Measurements from ENCODE around the gene PAX8. TPM values are rescaled to one million over a fixed set of nuclear protein-coding genes. Genes with fewer than 3 reads are reported as not detected.

PAX8 gene
- total RNA-seq, 1 donor from 2014 or later = not detected

DNA sequence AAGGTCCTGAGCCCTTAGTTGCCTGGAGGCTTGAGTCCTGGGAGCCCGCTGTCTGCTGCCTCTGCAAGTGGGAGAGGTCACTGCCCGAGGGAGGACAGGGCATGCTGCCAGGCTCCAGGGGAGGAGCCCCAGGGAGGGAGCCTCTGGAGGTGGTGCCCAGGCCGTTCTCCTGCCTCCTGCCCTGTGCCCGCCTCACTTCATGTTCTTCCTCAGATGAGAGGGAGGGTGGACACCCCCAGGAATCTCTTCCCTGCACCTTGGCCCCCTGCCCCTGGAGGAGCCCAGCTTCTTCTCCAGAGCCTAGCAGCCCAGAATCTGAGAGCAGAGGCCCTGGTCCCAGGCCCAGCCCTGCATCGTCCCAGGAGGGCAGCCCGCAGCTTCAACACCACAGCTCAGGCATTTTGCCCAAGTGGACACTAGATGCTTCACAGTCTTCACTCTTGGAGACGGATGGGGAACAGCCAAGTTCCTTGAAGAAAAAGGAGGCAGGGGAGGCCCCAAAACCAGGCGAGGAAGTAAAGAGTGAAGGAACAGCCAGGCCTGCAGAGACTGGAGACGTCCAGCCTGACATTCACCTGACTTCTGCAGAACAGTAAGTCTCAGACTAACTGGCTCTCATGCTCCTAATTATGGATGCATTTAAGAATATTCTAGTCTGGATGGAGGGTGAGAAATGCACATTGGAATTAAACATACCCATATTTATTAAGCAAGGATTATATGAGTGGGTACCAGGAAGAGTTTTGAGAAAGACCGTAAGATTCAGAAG is 92.9 kb downstream of the PAX8 start:
- Histone ChIP-seq H3K4me3 (ENCODE audit: low read length in 3 of 3) (no peak overlapping the region), H3K27me3 (ENCODE audit: control insufficient read depth in 3 of 3, insufficient read depth in 3 of 3, low read length in 3 of 3) (no peaks in the 10 kb centered on the region), H3K36me3 (ENCODE audit: control insufficient read depth in 3 of 3, insufficient read depth in 3 of 3, low read length in 3 of 3) (no peaks in the 10 kb centered on the region), H3K9ac (ENCODE audit: low read depth in 1 of 3, low read length in 3 of 3) (no peak overlapping the region), H3K9me3 (ENCODE audit: control insufficient read depth in 3 of 3, low read length in 3 of 3) (no peaks in the 10 kb centered on the region), H3K27ac (ENCODE audit: low read depth, low read length) (no peak overlapping the region), H3K4me1 (ENCODE audit: control insufficient read depth in 3 of 3, insufficient read depth in 3 of 3, low read length in 3 of 3) (no peaks in the 10 kb centered on the region)

GRCh38 chr2:113184531-113185230 is 94.0 kb downstream of the PAX8 start:
- H3K4me3 ChIP-seq (ENCODE audit: low read length in 3 of 3) = no peak overlapping the region
- no peaks in the 10 kb centered on the region for H3K4me1 ChIP-seq (ENCODE audit: control insufficient read depth in 3 of 3, insufficient read depth in 3 of 3, low read length in 3 of 3)
- H3K9ac ChIP-seq (ENCODE audit: low read depth in 1 of 3, low read length in 3 of 3) = no peak overlapping the region
- no peaks in the 10 kb centered on the region for H3K9me3 ChIP-seq (ENCODE audit: control insufficient read depth in 3 of 3, low read length in 3 of 3)
- H3K27me3 ChIP-seq (ENCODE audit: control insufficient read depth in 3 of 3, insufficient read depth in 3 of 3, low read length in 3 of 3) = no peaks in the 10 kb centered on the region
- H3K27ac ChIP-seq (ENCODE audit: low read depth, low read length) = no peak overlapping the region
- H3K36me3 ChIP-seq (ENCODE audit: control insufficient read depth in 3 of 3, insufficient read depth in 3 of 3, low read length in 3 of 3) = no peaks in the 10 kb centered on the region

- no peak overlapping the region for H3K4me3 ChIP-seq (ENCODE audit: low read length in 3 of 3)
- H3K27me3 ChIP-seq (ENCODE audit: control insufficient read depth in 3 of 3, insufficient read depth in 3 of 3, low read length in 3 of 3) = no peaks in the 10 kb centered on the region
- no peaks in the 10 kb centered on the region for H3K36me3 ChIP-seq (ENCODE audit: control insufficient read depth in 3 of 3, insufficient read depth in 3 of 3, low read length in 3 of 3)
- H3K4me1 ChIP-seq (ENCODE audit: control insufficient read depth in 3 of 3, insufficient read depth in 3 of 3, low read length in 3 of 3) = no peaks in the 10 kb centered on the region
- H3K9me3 ChIP-seq (ENCODE audit: control insufficient read depth in 3 of 3, low read length in 3 of 3) = no peaks in the 10 kb centered on the region
- no peak overlapping the region for H3K27ac ChIP-seq (ENCODE audit: low read depth, low read length)
- H3K9ac ChIP-seq (ENCODE audit: low read depth in 1 of 3, low read length in 3 of 3) = no peak overlapping the region
Observed at GRCh38 chr2:113183703-113184102, 95.0 kb downstream of the PAX8 start.

- H3K4me1 ChIP-seq (ENCODE audit: control insufficient read depth in 3 of 3, insufficient read depth in 3 of 3, low read length in 3 of 3) = no peaks in the 10 kb centered on the region
- no peak overlapping the region for H3K4me3 ChIP-seq (ENCODE audit: low read length in 3 of 3)
- H3K9ac ChIP-seq (ENCODE audit: low read depth in 1 of 3, low read length in 3 of 3) = no peak overlapping the region
- H3K9me3 ChIP-seq (ENCODE audit: control insufficient read depth in 3 of 3, low read length in 3 of 3) = no peaks in the 10 kb centered on the region
- H3K27me3 ChIP-seq (ENCODE audit: control insufficient read depth in 3 of 3, insufficient read depth in 3 of 3, low read length in 3 of 3) = no peaks in the 10 kb centered on the region
- H3K36me3 ChIP-seq (ENCODE audit: control insufficient read depth in 3 of 3, insufficient read depth in 3 of 3, low read length in 3 of 3) = no peaks in the 10 kb centered on the region
- no peak overlapping the region for H3K27ac ChIP-seq (ENCODE audit: low read depth, low read length)
Observed at GRCh38 chr2:113183264-113183663, 95.5 kb downstream of the PAX8 start.

DNA sequence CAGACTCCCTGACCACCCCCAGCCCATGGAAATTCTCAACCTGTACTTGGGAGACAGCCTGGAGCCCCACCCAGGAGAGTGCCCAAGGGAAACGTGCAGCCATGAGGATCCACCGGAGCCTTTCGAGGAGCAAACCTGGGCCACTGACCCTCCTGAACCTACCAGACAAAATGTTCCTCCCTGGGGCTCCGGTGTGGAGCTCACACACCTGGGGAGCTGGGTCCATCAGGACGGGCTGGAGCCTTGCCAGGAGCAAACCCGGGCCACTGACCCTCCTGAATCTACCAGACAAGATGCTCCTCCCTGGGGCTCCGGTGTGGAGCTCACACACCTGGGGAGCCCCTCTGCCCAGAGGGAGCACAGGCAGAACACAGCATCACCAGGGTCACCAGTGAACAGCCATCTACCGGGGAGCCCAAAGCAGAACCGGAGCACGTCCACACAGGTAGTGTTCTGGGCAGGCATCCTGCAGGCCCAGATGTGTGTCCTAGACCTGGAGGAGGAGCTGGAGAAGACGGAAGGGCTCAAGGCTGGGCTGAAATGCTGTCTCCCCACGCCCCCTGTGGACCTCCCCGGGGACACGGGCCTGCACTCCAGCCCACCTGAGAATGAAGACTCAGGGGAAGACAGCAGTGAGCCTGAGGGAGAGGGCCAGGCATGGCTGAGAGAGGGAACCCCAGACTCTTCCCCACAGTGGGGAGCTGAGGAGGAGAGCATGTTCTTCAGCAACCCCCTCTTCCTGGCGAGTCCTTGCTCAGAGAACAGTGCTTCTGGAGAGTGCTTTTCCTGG is 96.1 kb downstream of the PAX8 start:
- Histone ChIP-seq H3K4me1 (ENCODE audit: control insufficient read depth in 3 of 3, insufficient read depth in 3 of 3, low read length in 3 of 3) (no peaks in the 10 kb centered on the region), H3K27me3 (ENCODE audit: control insufficient read depth in 3 of 3, insufficient read depth in 3 of 3, low read length in 3 of 3) (no peaks in the 10 kb centered on the region), H3K36me3 (ENCODE audit: control insufficient read depth in 3 of 3, insufficient read depth in 3 of 3, low read length in 3 of 3) (no peaks in the 10 kb centered on the region), H3K27ac (ENCODE audit: low read depth, low read length) (no peak overlapping the region), H3K9ac (ENCODE audit: low read depth in 1 of 3, low read length in 3 of 3) (no peak overlapping the region), H3K4me3 (ENCODE audit: low read length in 3 of 3) (no peak overlapping the region), H3K9me3 (ENCODE audit: control insufficient read depth in 3 of 3, low read length in 3 of 3) (no peaks in the 10 kb centered on the region)

- H3K9ac ChIP-seq (ENCODE audit: low read depth in 1 of 3, low read length in 3 of 3) = no peak overlapping the region
- H3K4me1 ChIP-seq (ENCODE audit: control insufficient read depth in 3 of 3, insufficient read depth in 3 of 3, low read length in 3 of 3) = no peaks in the 10 kb centered on the region
- no peaks in the 10 kb centered on the region for H3K9me3 ChIP-seq (ENCODE audit: control insufficient read depth in 3 of 3, low read length in 3 of 3)
- no peak overlapping the region for H3K27ac ChIP-seq (ENCODE audit: low read depth, low read length)
- no peaks in the 10 kb centered on the region for H3K27me3 ChIP-seq (ENCODE audit: control insufficient read depth in 3 of 3, insufficient read depth in 3 of 3, low read length in 3 of 3)
- H3K4me3 ChIP-seq (ENCODE audit: low read length in 3 of 3) = no peak overlapping the region
- H3K36me3 ChIP-seq (ENCODE audit: control insufficient read depth in 3 of 3, insufficient read depth in 3 of 3, low read length in 3 of 3) = no peaks in the 10 kb centered on the region
Observed at GRCh38 chr2:113181258-113182051, 97.3 kb downstream of the PAX8 start.

GRCh38 chr2:113180131-113180946 is 98.4 kb downstream of the PAX8 start:
- Histone ChIP-seq H3K4me1 (ENCODE audit: control insufficient read depth in 3 of 3, insufficient read depth in 3 of 3, low read length in 3 of 3) (no peaks in the 10 kb centered on the region), H3K4me3 (ENCODE audit: low read length in 3 of 3) (no peak overlapping the region), H3K27ac (ENCODE audit: low read depth, low read length) (no peak overlapping the region), H3K27me3 (ENCODE audit: control insufficient read depth in 3 of 3, insufficient read depth in 3 of 3, low read length in 3 of 3) (no peaks in the 10 kb centered on the region), H3K36me3 (ENCODE audit: control insufficient read depth in 3 of 3, insufficient read depth in 3 of 3, low read length in 3 of 3) (no peaks in the 10 kb centered on the region), H3K9me3 (ENCODE audit: control insufficient read depth in 3 of 3, low read length in 3 of 3) (no peaks in the 10 kb centered on the region), H3K9ac (ENCODE audit: low read depth in 1 of 3, low read length in 3 of 3) (no peak overlapping the region)

- no peak overlapping the region for H3K27ac ChIP-seq (ENCODE audit: low read depth, low read length)
- no peak overlapping the region for H3K4me3 ChIP-seq (ENCODE audit: low read length in 3 of 3)
- H3K36me3 ChIP-seq (ENCODE audit: control insufficient read depth in 3 of 3, insufficient read depth in 3 of 3, low read length in 3 of 3) = no peaks in the 10 kb centered on the region
- H3K4me1 ChIP-seq (ENCODE audit: control insufficient read depth in 3 of 3, insufficient read depth in 3 of 3, low read length in 3 of 3) = no peaks in the 10 kb centered on the region
- no peaks in the 10 kb centered on the region for H3K27me3 ChIP-seq (ENCODE audit: control insufficient read depth in 3 of 3, insufficient read depth in 3 of 3, low read length in 3 of 3)
- H3K9me3 ChIP-seq (ENCODE audit: control insufficient read depth in 3 of 3, low read length in 3 of 3) = no peaks in the 10 kb centered on the region
- H3K9ac ChIP-seq (ENCODE audit: low read depth in 1 of 3, low read length in 3 of 3) = no peak overlapping the region
Observed at GRCh38 chr2:113179446-113180045, 99.2 kb downstream of the PAX8 start.

DNA sequence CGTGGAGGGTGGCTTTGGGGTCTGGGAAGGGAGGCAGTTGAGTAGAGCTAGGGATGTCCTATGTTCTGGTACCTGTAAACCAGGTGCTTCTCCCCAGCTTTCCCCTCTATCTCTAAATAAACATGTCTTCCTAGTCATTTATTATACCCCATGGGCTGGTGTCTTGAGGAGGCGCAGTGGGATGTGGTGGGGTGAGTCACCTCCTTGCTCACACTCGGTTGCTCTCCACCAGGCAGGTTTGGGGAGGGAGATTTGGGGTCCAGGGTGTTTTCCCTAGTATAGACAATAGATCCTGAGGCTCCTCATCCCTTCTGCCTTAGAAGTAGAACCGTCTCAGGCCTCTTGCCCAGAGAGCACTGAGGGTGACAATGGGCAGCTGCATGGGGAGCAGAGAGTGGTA is 99.8 kb downstream of the PAX8 start:
- no peaks in the 10 kb centered on the region for H3K9me3 ChIP-seq (ENCODE audit: control insufficient read depth in 3 of 3, low read length in 3 of 3)
- H3K4me1 ChIP-seq (ENCODE audit: control insufficient read depth in 3 of 3, insufficient read depth in 3 of 3, low read length in 3 of 3) = no peaks in the 10 kb centered on the region
- no peak overlapping the region for H3K4me3 ChIP-seq (ENCODE audit: low read length in 3 of 3)
- H3K27ac ChIP-seq (ENCODE audit: low read depth, low read length) = no peak overlapping the region
- no peaks in the 10 kb centered on the region for H3K36me3 ChIP-seq (ENCODE audit: control insufficient read depth in 3 of 3, insufficient read depth in 3 of 3, low read length in 3 of 3)
- H3K9ac ChIP-seq (ENCODE audit: low read depth in 1 of 3, low read length in 3 of 3) = no peak overlapping the region
- no peaks in the 10 kb centered on the region for H3K27me3 ChIP-seq (ENCODE audit: control insufficient read depth in 3 of 3, insufficient read depth in 3 of 3, low read length in 3 of 3)
